Forelimb muscle (tissue), 1 donor: ENCODE results near the gene MYO15B. TPM values are rescaled to one million over a fixed set of nuclear protein-coding genes. Genes with fewer than 3 reads are reported as not detected.

Experiments used
- DNase-seq: peaks from one replicate; pipeline ENCODE4 v3.0.0-alpha.2; 2013; ENCODE audit warnings: low read depth
- polyA plus RNA-seq: library from polyadenylated mRNA; unstranded; fragments of 120-200 nt; gene quantifications from one replicate; pipeline ENCODE4 v1.2.1, GENCODE V29; 2013; ENCODE audit not compliant: insufficient read length

The MYO15B gene
- polyA plus RNA-seq, 1 donor = 112 TPM

GRCh38 chr17:75665981-75666380 lies 78.4 kb downstream of the MYO15B start:
- DNase-seq = no peak

- peak; percentile 96 for DNase-seq
Observed at GRCh38 chr17:75666959-75667790, 79.6 kb downstream of the MYO15B start, which contains the start of the genes RECQL5 and SAP30BP. TSS of gene RECQL5 (minus strand) at chr17:75667154. CDS start at chr17:75666557, 597 bp downstream. TSS of gene SAP30BP (plus strand) at chr17:75667338. CDS start at chr17:75667373, 35 bp downstream.

GRCh38 chr17:75667825-75668224 lies 80.2 kb downstream of the MYO15B start:
- no peak for DNase-seq

GRCh38 chr17:75668489-75668888 lies 80.9 kb downstream of the MYO15B start:
- DNase-seq = no peak

GRCh38 chr17:75670868-75671267 lies 83.3 kb downstream of the MYO15B start:
- no peak for DNase-seq

- DNase-seq = no peak
Observed at GRCh38 chr17:75672011-75672410, 84.4 kb downstream of the MYO15B start.

- DNase-seq = no peak
Observed at GRCh38 chr17:75673487-75673886, 85.9 kb downstream of the MYO15B start.

Other genes with a start within 250 kb of the MYO15B start
- 158 TPM for gene GRB2, start 182.1 kb upstream of the MYO15B start, polyA plus RNA-seq
- gene TMEM94, start 131.2 kb upstream of the MYO15B start, polyA plus RNA-seq = 54.0 TPM
- gene CASKIN2, start 72.3 kb upstream of the MYO15B start, polyA plus RNA-seq = 20.1 TPM
- 19.4 TPM for gene TSEN54, start 71.3 kb upstream of the MYO15B start, polyA plus RNA-seq
- 6.4 TPM for gene LLGL2, start 62.1 kb upstream of the MYO15B start, polyA plus RNA-seq
- 9.2 TPM for gene SMIM5, start 45.6 kb downstream of the MYO15B start, polyA plus RNA-seq
- 15.0 TPM for gene RECQL5, start 79.4 kb downstream of the MYO15B start, polyA plus RNA-seq
- 72.4 TPM for gene SAP30BP, start 79.5 kb downstream of the MYO15B start, polyA plus RNA-seq
- 4.6 TPM for gene ITGB4, start 133.7 kb downstream of the MYO15B start, polyA plus RNA-seq
- gene GALK1, start 177.4 kb downstream of the MYO15B start, polyA plus RNA-seq = 24.8 TPM
- gene UNK, start 197.0 kb downstream of the MYO15B start, polyA plus RNA-seq = 21.9 TPM